Hematopoietic multipotent progenitor cell treated with erythropoietin and hydrocortisone succinate and interleukin-3 and kit ligand, for 17 days (in vitro differentiated cells): ENCODE data around the gene PPM1L.
"Not testable (repeated sequence)": the region's sequence is repeated elsewhere in the genome, so short reads cannot be mapped to it uniquely, and the experiment has no call there.

Source experiments
- DNase-seq: peaks from one replicate; pipeline ENCODE4 v3.0.0-alpha.2; 2015; ENCODE audit warnings: low spot score

PPM1L gene

GRCh38 chr3:160987982-160988964 lies 232.2 kb downstream of the PPM1L start:
- no peak for DNase-seq

- no peak for DNase-seq
Measured at GRCh38 chr3:160990446-160990845, 234.4 kb downstream of the PPM1L start.

DNA sequence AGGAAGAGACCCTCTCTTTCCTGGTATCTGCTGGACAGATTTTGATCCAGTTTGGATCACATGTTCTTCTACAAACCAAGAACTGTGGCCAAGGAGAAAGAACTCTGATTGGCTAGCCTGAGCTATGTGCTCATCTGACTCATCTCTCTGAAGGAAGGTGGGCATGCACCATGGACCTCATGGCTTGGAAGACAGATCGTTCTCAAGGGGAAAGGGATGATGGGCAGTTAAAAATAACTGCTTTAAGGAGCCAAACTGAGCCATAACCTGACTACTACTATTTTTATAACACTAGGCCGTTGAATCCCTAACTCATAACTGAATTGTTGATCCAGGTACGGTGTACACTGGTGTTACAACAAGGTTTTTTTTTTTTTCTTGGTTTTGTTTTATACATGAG lies 236.7 kb downstream of the PPM1L start:
- DNase-seq = no peak

- DNase-seq = no peak
Measured at GRCh38 chr3:160996811-160997210, 240.8 kb downstream of the PPM1L start.

GRCh38 chr3:160998581-160998980 lies 242.6 kb downstream of the PPM1L start:
- DNase-seq = no peak

DNA sequence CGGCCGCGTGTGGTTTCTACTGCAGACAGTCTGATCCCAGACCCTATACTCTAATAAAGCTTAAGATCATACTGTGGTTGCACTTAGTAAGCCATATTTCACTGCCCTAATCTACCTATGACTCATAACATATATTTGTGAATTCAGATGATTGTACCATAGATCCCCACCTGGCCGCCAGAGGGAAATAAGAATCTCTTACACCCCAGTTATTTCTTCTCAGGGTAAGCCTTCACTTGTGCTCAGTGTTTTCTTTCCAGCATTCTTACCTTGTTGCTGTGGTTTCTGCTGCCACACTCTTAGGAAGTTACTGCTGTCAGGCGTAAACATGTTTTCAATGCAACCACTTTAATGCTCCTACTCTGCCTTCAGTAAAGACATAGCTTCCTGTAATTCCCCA lies 243.2 kb downstream of the PPM1L start:
- no peak for DNase-seq

GRCh38 chr3:161008086-161008485 lies 252.1 kb downstream of the PPM1L start:
- DNase-seq = no peak

DNA sequence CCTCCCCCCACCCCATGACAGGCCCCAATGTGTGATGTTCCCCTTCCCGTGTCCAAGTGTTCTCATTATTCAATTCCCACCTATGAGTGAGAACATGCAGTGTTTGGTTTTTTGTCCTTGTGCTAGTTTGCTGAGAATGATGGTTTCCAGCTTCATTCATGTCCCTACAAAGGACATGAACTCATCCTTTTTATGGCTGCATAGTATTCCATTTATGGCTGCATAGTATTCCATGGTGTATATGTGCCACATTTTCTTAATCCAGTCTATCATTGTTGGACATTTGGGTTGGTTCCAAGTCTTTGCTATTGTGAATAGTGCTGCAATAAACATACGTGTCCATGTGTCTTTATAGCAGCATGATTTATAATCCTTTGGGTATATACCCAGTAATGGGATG lies 254.1 kb downstream of the PPM1L start:
- not testable (repeated sequence) for DNase-seq

GRCh38 chr3:161014843-161015749 lies 259.1 kb downstream of the PPM1L start:
- DNase-seq = no peak

- DNase-seq = no peak
Measured at GRCh38 chr3:161016417-161017313, 260.6 kb downstream of the PPM1L start.

GRCh38 chr3:161017971-161018370 lies 261.9 kb downstream of the PPM1L start:
- no peak for DNase-seq

- no peak for DNase-seq
Measured at GRCh38 chr3:161020256-161020655, 264.2 kb downstream of the PPM1L start.

GRCh38 chr3:161025911-161026310 lies 269.9 kb downstream of the PPM1L start:
- no peak for DNase-seq

- no peak for DNase-seq
Measured at GRCh38 chr3:161026612-161027510, 270.8 kb downstream of the PPM1L start.

GRCh38 chr3:161028555-161029153 lies 272.6 kb downstream of the PPM1L start:
- no peak for DNase-seq

DNA sequence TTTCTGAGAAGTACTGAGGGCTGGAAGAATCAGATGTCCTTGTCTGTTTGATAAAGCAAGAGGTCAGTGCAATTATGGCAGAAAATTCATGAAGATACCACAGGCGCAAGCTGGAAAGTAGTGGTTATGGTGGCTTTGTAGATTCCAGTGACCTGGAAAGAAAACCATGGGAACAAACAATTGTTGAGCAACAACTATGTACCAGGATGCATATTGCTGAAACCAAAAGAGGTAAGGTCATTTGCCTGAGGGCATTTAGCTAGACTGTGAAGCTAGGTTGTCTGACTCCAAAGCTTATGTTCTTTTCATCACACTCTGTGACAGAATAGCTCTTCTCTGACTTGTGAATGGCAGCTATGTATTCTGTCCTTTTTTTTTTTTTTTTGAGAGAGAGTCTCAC lies 275.1 kb downstream of the PPM1L start:
- no peak for DNase-seq

GRCh38 chr3:161034913-161035550 lies 279.0 kb downstream of the PPM1L start:
- not testable (repeated sequence) for DNase-seq

GRCh38 chr3:161035711-161036110 lies 279.7 kb downstream of the PPM1L start:
- no peak for DNase-seq

DNA sequence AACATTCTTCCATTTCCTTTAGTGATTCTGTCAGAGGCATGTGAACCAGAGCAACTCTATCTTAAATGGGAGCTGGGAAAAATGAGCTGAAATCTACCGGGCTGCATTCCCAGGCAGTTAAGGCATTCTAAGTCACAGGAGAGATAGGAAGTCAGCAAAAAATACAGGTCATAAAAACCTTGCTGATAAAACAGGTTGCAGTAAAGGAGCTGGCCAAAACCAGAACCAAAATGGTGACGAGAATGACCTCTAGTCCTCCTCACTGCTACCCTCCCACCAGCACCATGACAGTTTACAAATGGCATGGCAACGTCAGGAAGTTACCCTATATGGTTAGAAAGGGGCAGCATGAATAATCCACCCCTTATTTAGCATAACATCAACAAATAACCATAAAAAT lies 282.7 kb downstream of the PPM1L start:
- no peak for DNase-seq

DNA sequence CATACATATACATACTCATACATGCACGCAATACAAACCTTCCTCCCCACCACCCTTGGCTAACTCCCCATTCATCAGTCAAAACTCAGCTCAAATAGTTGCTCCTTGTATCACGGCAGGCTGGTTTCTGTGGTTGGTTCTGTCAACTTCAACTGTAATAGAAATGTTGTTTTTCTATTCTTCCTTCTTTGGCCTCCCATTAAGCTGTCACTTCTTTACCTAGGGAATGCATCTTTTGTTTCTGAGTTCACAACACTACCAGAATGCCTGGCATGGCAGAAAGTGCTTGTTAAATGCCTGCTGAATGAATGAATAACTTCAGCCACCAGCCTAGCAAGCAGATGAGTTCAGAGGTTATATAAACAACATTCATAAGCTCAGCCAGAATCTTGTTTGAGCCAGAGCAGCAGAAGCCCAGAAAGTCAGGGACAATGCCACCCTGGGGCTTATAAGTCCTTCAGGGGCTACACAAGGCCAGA lies 286.0 kb downstream of the PPM1L start:
- DNase-seq = no peak
